ENCODE data around the gene KHSRP. TPM values are rescaled to one million over a fixed set of nuclear protein-coding genes. Genes with fewer than 3 reads are reported as not detected.

Gene KHSRP
- total RNA-seq, 1 donor from 2014 or later, result 81.9 TPM

DNA sequence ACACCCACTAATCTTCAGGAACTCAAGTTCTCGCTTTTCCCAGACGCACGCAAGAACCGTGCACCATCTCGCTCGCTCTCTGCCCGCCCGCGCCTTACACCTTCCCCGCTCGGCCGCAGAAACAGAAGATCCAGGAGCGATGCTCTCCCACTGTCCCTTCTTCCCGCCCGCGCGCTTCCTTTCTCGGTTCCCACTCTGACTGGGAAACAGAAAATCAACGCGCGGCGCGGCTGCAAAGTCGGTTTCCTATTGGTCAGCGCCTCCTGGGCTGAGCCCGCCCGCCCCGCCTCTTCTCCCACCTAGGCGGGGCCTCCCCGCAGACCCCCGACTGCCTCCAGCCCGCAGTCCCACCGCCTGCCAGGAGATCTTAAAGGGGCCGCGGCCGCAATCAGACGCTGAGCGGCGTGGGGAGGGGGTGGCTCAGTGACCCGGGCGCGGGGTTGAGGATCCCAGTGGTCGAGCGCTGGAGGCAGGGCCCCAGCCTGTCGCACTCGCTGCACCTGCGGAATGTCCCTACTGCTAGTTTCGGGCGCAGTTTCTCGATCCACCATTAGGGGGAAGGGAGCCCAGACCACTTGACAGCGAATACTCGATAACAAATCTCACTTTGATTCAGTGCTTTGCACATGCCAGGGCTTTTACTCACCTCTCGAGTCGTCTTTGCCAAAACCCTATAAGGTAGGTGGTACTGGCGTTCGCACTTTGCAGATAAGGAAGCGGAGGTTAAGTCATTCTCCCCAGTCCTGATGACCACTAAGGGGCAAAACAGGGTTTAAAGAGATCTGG, 35.7 kb upstream of the KHSRP start:
- Histone ChIP-seq H3K36me3 (peaks cover 18% of the 10 kb centered on the region), H3K27ac (replicated peaks) (peak overlapping the region; percentile 80), H3K4me3 (peak overlapping the region; percentile 80), H3K9me3 (replicated peaks) (no peaks in the 10 kb centered on the region), H3K4me1 (peaks cover 35% of the 10 kb centered on the region), H3K27me3 (ENCODE audit: low read depth) (peaks cover 34% of the 10 kb centered on the region)
- peak; percentile 68 for TF ChIP-seq CTCF (IDR thresholded peaks at IDR 0.05; ENCODE audit: borderline replicate concordance)
- intact Hi-C loops (cut with micrococcal nuclease), result no loop called here
- DNase-seq, result peak; percentile 97

GRCh38 chr19:6459262-6460098, 34.9 kb upstream of the KHSRP start, which contains the start of gene SLC25A23:
TSS of gene SLC25A23 (minus strand) at chr19:6459792. CDS start at chr19:6459628, 164 bp downstream.
- H3K9me3 ChIP-seq (replicated peaks), result peaks cover 5% of the 10 kb centered on the region
- H3K4me3 ChIP-seq, result peak within 1 kb of the TSS; percentile 80
- H3K27me3 ChIP-seq (ENCODE audit: low read depth), result peaks cover 26% of the 10 kb centered on the region
- DNase-seq, result peak; percentile 75
- H3K27ac ChIP-seq (replicated peaks), result peak within 1 kb of the TSS; percentile 80
- intact Hi-C loops (cut with micrococcal nuclease), result no loop called here
- H3K4me1 ChIP-seq, result peaks cover 35% of the 10 kb centered on the region
- TF ChIP-seq CTCF (IDR thresholded peaks at IDR 0.05; ENCODE audit: borderline replicate concordance), result no peak
- peaks cover 26% of the 10 kb centered on the region for H3K36me3 ChIP-seq

GRCh38 chr19:6458695-6459261, 34.2 kb upstream of the KHSRP start:
- no peak for TF ChIP-seq CTCF (IDR thresholded peaks at IDR 0.05; ENCODE audit: borderline replicate concordance)
- intact Hi-C loops (cut with micrococcal nuclease), result no loop called here
- Histone ChIP-seq H3K27me3 (ENCODE audit: low read depth) (peaks cover 19% of the 10 kb centered on the region), H3K36me3 (peaks cover 33% of the 10 kb centered on the region), H3K9me3 (replicated peaks) (peaks cover 12% of the 10 kb centered on the region), H3K4me1 (peaks cover 29% of the 10 kb centered on the region), H3K27ac (replicated peaks) (peak overlapping the region; percentile 80), H3K4me3 (peak overlapping the region; percentile 80)
- no peak for DNase-seq

GRCh38 chr19:6457958-6458694, 33.5 kb upstream of the KHSRP start:
- intact Hi-C loops (cut with micrococcal nuclease), result no loop called here
- Histone ChIP-seq H3K9me3 (replicated peaks) (peaks cover 18% of the 10 kb centered on the region), H3K4me3 (peak overlapping the region; percentile 80), H3K36me3 (peaks cover 39% of the 10 kb centered on the region), H3K27ac (replicated peaks) (peak overlapping the region; percentile 80), H3K4me1 (peaks cover 29% of the 10 kb centered on the region), H3K27me3 (ENCODE audit: low read depth) (peaks cover 13% of the 10 kb centered on the region)
- TF ChIP-seq CTCF (IDR thresholded peaks at IDR 0.05; ENCODE audit: borderline replicate concordance), result no peak
- no peak for DNase-seq

DNA sequence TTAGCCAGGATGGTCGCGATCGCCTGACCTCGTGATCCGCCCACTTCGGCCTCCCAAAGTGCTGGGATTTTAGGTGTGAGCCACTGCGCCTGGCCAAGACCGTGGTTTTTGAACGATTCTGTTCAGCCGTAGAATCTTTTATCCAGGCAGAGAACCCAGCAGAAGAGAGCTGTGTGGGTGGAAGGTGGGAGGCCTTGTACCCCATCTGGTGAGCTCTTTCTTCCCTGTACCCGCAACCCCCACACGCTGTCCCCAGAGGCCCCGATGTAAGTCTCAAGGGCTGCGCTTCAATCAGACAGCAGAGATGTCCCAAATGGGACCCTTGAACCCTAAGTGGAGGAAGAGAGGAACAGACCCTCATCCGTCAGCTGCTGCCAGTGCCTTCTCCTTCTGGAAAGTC, 31.3 kb upstream of the KHSRP start:
- Histone ChIP-seq H3K36me3 (peaks cover 54% of the 10 kb centered on the region), H3K9me3 (replicated peaks) (peaks cover 21% of the 10 kb centered on the region), H3K27me3 (ENCODE audit: low read depth) (no peaks in the 10 kb centered on the region), H3K27ac (replicated peaks) (no peak overlapping the region), H3K4me1 (peaks cover 29% of the 10 kb centered on the region), H3K4me3 (no peak overlapping the region)
- no peak for TF ChIP-seq CTCF (IDR thresholded peaks at IDR 0.05; ENCODE audit: borderline replicate concordance)
- intact Hi-C loops (cut with micrococcal nuclease), result no loop called here
- no peak for DNase-seq
